AG04450 (cell line): Measurements from ENCODE around the gene PAPOLG. TPM values are rescaled to one million over a fixed set of nuclear protein-coding genes. Genes with fewer than 3 reads are reported as not detected.

Source experiments
- CTCF ChIA-PET: fragments of 300-600, 350-600 bp; formaldehyde crosslinking; extraction: SDS; loops from one replicate; lab custom pipeline; 2022; ENCODE audit warnings: antibody characterized with exemption, inconsistent platforms; lab: Charles Lee
- POLR2A ChIA-PET: fragments of 350-600 bp; formaldehyde crosslinking; extraction: SDS; loops from one replicate; lab custom pipeline; 2021; ENCODE audit warnings: antibody characterized with exemption, inconsistent platforms; lab: Yijun Ruan, JAX
- DNase-seq: peaks from one replicate; pipeline ENCODE4 v3.0.0-alpha.2; 2011; ENCODE audit warnings: low read depth, low spot score
- H3K27ac ChIP-seq: one replicate; pipeline ENCODE4 v1.5.1; 2012; ENCODE audit warnings: low read depth, low read length, control low read depth
- H3K27me3 ChIP-seq: one replicate; pipeline ENCODE4 v1.6.0; 2012; ENCODE audit warnings: low read length; ENCODE audit not compliant: control insufficient read depth, insufficient read depth
- H3K4me3 ChIP-seq: 2 replicates; pipeline ENCODE4 v1.5.1; 2011; ENCODE audit warnings: mild to moderate bottlenecking, low read depth, low read length, control low read depth
- H3K9me3 ChIP-seq: 2 replicates; pipeline ENCODE4 v1.5.1; 2012; ENCODE audit warnings: low read length; ENCODE audit not compliant: control insufficient read depth, insufficient read depth
- polyA plus RNA-seq: library from polyadenylated mRNA; depleted of rRNA; stranded (reverse); fragments of >200 nt; gene quantifications from 2 replicates; pipeline ENCODE4 v1.2.3, GENCODE V29; 2011
- TF ChIP-seq, protein P1 (sequence below): IDR thresholded peaks from 2 replicates; pipeline ENCODE4 v1.5.1; 2011; ENCODE audit warnings: low read depth, low read length, control low read depth, inconsistent platforms

The PAPOLG gene
- polyA plus RNA-seq, 1 experiment: 15.3 TPM

DNA sequence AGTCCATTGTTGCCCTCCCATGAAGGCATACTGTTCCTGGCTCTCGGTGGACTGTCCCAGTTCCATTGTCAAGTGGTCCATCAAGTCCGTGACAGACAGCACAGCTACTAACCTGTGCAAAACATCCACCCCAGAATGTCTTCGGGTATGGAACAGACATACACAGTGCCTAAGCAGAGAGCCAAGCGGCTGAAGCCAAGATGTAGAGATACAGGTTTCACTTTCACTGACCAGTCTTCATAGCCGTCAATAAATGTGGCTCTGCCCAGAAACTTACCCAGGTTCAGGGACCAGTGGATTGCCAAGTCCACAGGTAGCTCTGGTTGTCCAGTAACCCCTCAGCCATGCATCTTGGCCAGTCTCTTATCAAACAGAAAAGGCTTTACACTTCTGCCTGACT lies 10.7 kb upstream of the PAPOLG start:
- Histone ChIP-seq H3K4me3 (no peak overlapping the region), H3K27ac (no peak overlapping the region), H3K9me3 (no peaks in the 10 kb centered on the region), H3K27me3 (peaks cover 7% of the 10 kb centered on the region)
- ChIA-PET CTCF (no interaction called here), POLR2A (no interaction called here)
- TF ChIP-seq, protein P1, sequence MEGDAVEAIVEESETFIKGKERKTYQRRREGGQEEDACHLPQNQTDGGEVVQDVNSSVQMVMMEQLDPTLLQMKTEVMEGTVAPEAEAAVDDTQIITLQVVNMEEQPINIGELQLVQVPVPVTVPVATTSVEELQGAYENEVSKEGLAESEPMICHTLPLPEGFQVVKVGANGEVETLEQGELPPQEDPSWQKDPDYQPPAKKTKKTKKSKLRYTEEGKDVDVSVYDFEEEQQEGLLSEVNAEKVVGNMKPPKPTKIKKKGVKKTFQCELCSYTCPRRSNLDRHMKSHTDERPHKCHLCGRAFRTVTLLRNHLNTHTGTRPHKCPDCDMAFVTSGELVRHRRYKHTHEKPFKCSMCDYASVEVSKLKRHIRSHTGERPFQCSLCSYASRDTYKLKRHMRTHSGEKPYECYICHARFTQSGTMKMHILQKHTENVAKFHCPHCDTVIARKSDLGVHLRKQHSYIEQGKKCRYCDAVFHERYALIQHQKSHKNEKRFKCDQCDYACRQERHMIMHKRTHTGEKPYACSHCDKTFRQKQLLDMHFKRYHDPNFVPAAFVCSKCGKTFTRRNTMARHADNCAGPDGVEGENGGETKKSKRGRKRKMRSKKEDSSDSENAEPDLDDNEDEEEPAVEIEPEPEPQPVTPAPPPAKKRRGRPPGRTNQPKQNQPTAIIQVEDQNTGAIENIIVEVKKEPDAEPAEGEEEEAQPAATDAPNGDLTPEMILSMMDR: no peak
- DNase-seq: no peak

DNA sequence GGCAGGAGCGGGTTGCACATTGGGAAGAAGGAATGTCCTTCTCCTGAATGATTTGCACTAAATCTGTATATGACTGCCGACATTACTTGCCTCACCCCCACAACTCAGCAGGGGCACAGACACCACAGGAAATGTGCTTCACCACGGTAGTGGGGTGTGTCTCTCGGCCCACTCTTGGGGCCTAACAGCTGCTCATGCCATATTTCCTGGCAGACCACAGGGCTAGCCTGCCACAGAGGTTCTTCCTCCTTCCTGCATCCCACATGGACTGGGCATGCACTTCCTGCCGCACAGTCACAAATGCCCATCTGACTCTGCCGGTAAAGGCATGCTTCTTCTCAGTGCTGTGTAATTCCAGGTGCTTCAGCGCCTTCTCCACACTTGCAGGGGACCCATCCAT lies 10.3 kb upstream of the PAPOLG start:
- TF ChIP-seq, protein P1: no peak
- Histone ChIP-seq H3K27me3 (peaks cover 7% of the 10 kb centered on the region), H3K27ac (no peak overlapping the region), H3K4me3 (no peak overlapping the region), H3K9me3 (no peaks in the 10 kb centered on the region)
- DNase-seq: no peak
- CTCF ChIA-PET: no interaction called here
- POLR2A ChIA-PET: no interaction called here

DNA sequence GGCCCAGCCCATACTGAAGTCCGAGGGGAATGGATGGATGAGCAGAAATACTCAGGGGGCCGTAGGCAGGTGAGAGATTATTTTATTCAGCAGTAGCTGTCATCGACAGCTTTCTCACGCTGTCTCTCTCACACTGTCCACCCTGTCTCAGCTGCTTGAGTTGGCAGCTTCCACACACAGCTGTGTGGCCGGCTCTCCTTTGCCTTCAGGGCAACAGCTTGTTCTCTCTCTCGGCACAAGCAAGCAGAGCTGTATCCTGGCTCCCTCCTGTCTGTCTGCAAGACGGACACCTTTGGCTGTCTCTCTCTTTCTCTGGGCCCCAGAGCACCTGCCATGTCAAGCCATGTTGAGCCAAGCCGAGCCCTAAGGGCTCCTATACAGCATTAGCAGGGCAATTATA lies 9.8 kb upstream of the PAPOLG start:
- Histone ChIP-seq H3K27me3 (peaks cover 7% of the 10 kb centered on the region), H3K4me3 (no peak overlapping the region), H3K9me3 (no peaks in the 10 kb centered on the region), H3K27ac (no peak overlapping the region)
- ChIA-PET CTCF (no interaction called here), POLR2A (no interaction called here)
- no peak for DNase-seq
- TF ChIP-seq, protein P1: no peak

GRCh38 chr2:60759654-60760053 lies 3.6 kb downstream of the PAPOLG start:
- ChIA-PET POLR2A (no interaction called here), CTCF (interaction anchor here (1.0 kb wide), 1 partner anchor 52 kb away, joined by 4 read pairs; no protein-coding TSS in a partner anchor)
- no peak overlapping the region for H3K27ac ChIP-seq
- TF ChIP-seq, protein P1: no peak
- H3K9me3 ChIP-seq: no peaks in the 10 kb centered on the region; the same call in 1 of the 2 replicates
- H3K4me3 ChIP-seq: no peak overlapping the region
- DNase-seq: no peak
- H3K27me3 ChIP-seq: no peaks in the 10 kb centered on the region

- DNase-seq: no peak
- POLR2A ChIA-PET: no interaction called here
Measured at GRCh38 chr2:60764736-60765534, 8.9 kb downstream of the PAPOLG start.

More at GRCh38 chr2:60764736-60765534, 8.9 kb downstream of the PAPOLG start:
- Histone ChIP-seq H3K4me3 (no peak overlapping the region), H3K27ac (no peak overlapping the region), H3K27me3 (no peaks in the 10 kb centered on the region), H3K9me3 (no peaks in the 10 kb centered on the region)
- TF ChIP-seq, protein P1: no peak
- CTCF ChIA-PET: interaction anchor here (0.6 to 0.7 kb wide), 2 partner anchors 26 to 36 kb away, joined by 3 to 5 read pairs; no protein-coding TSS in a partner anchor
